HG02943 (cell line): ENCODE results near the gene FNBP1.

Source experiments
- ATAC-seq: cut with Tn5 transposase; IDR thresholded peaks from one replicate; pipeline ENCODE4 v1.9.1; 2021; ENCODE audit warnings: mild to moderate bottlenecking, low read depth, moderate library complexity; ENCODE audit not compliant: unreplicated experiment

FNBP1 gene

GRCh38 chr9:130042885-130043653 is at the start of gene FNBP1:
TSS of gene FNBP1 (minus strand) at chr9:130043189. CDS start at chr9:130042975, 214 bp downstream.
- ATAC-seq = no peak

- no peak for ATAC-seq
Observed at GRCh38 chr9:130090915-130091314, 47.9 kb upstream of the FNBP1 start.

DNA sequence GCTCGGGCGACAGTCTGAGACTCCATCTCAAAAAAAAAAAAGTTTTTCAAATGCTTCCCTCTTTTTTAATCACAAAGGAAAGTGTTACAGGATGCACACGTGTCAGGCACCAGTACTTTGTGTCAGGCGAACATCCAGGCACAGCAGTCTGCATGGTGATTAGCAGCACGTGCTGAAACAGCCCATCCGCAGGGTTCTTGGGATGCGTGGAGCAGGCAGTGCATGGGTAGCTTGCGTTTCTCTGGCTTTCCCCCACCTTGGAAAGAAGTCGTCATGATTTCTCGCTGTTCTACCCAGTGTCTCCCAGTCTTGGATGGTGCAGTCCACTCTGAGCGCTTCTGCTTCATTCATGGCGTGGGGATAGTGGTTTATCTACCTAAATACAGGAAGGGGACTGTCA is 46.2 kb upstream of the FNBP1 start:
- no peak for ATAC-seq

- ATAC-seq = no peak
Observed at GRCh38 chr9:130088051-130088450, 45.1 kb upstream of the FNBP1 start.

- ATAC-seq = no peak
Observed at GRCh38 chr9:130084337-130084736, 41.3 kb upstream of the FNBP1 start.

DNA sequence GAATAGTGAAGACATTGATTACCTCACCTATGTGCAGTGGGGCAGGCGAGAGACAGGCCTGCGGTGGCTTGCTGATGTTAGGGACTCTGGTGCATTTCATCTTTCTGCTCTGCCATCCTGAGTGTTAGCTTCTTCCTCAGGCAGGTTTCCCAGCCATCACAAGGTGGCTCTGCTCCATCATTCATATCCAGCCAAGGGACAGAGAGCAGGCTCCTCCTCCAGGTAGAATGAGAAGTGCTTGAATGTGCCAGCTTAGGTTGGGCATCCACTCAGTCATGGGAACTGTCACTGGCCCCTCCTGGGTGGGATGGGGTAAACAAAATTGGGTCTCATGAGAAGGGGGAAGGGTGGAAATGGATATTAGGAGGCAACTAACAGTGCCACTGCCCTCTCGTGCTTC is 35.6 kb upstream of the FNBP1 start:
- no peak for ATAC-seq

GRCh38 chr9:130073373-130073772 is 30.4 kb upstream of the FNBP1 start:
- no peak for ATAC-seq

DNA sequence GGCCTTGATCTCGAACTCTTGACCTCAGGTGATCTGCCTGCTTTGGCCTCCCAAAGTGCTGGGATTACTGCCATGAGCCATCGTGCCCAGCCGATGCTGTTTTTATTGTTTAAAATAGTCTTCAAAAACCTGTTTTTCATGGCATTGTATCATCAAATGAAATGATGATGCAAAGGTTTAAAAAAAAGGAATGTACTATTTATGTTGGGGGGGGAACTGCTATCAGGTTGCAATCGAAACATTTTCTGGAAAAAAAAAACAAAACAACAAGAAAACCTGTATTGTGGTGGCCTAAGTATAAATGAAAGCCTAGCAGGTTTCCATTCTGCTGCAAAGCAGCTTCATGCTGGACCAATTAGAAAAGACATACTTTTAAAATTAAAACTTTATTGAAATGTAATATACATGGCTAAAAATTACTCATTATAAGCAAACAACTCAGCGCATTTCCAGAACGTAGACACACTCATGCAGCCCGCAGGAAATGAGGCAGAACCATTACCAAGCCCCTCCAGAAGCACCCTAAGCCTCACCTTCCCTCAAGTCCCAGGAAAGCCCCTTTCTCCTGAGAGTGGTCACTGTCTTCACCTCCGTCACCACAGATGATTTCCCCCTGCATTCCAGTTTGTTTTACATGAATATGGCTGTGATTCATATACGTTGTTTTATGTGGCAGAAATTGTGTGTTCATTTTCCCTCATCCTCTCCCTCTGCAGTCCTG is 29.7 kb upstream of the FNBP1 start:
- no peak for ATAC-seq

GRCh38 chr9:130069048-130069447 is 26.1 kb upstream of the FNBP1 start:
- ATAC-seq = no peak

- ATAC-seq = no peak
Observed at GRCh38 chr9:130064621-130065020, 21.6 kb upstream of the FNBP1 start.

DNA sequence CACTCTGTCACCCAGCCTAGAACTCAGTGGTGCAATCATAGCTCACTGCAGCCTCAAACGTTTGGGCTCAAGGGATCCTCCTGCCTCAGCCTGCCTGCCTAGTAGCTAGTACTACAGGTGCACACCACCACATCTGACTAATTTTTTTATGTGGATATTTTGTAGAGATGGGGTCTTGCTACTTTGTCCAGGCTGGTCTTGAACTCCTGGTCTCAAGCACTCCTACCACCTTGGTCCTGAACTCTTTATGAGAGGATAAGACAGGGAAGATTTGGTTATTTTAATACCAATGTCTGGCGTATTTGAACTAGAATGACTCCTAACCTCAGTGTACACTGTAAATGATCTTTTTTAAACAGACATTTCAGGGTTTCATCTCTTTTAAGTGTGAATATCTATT is 19.8 kb upstream of the FNBP1 start:
- no peak for ATAC-seq

DNA sequence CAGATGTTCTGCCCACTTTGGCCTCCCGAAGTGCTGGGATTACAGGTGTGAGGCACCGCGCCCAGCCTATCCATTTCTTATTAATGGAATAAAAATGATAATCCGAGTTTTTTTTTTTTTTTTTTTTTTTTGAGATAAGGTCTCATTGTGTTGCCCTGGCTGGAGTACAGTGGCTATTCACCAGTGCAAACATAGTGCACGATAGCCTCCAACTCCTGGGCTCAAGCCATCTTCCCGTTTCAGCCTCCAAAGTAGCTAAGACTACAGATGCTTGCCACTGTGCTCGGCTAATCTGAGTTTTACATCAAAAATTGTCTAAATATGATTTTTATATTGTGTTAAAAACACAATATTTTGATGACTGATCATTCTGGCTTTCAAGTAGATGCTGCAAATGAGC is 17.3 kb upstream of the FNBP1 start:
- ATAC-seq = no peak

- ATAC-seq = no peak
Observed at GRCh38 chr9:130058887-130059286, 15.9 kb upstream of the FNBP1 start.

DNA sequence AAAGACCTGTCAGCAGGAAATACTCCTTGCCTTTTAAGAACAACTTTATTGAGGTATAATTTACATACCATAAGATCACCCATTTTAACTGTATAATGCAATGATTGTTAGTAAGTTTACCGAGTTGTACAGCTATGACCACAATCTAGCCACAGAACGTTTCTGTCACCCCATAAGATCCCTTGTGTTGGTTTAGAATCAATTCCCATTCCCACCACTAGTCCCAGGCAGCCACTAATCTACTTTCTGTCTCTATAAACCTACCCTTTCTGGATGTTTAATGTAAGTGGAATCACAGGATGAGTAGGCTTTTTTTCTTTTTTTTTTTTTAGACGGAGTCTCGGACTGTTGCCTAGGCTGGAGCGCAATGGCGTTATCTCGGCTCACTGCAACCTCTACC is 15.2 kb upstream of the FNBP1 start:
- no peak for ATAC-seq

- ATAC-seq = no peak
Observed at GRCh38 chr9:130054820-130055219, 11.8 kb upstream of the FNBP1 start.

DNA sequence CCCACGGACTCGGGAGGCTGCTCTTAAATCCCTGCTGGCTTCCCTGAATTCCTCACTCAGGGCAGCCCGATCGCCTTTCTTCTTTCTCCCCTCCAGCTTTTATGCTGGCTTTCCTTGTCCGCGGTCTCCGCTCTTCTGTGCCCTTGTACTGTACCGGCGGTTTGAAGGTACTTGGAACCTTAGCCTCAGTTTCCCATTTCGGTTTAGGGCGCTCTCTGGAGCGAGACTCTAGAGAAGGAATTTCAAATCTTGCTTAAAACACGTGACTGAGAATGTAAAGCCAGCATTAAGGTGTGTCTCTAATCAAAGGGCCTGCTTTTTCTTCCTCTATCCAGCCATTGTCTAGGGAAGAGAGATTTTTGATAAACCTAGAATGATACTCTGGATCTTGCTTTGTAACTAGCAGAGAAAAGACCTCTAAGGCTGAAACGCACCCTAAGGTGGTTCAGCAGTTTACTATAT is 11.4 kb upstream of the FNBP1 start:
- ATAC-seq = no peak

DNA sequence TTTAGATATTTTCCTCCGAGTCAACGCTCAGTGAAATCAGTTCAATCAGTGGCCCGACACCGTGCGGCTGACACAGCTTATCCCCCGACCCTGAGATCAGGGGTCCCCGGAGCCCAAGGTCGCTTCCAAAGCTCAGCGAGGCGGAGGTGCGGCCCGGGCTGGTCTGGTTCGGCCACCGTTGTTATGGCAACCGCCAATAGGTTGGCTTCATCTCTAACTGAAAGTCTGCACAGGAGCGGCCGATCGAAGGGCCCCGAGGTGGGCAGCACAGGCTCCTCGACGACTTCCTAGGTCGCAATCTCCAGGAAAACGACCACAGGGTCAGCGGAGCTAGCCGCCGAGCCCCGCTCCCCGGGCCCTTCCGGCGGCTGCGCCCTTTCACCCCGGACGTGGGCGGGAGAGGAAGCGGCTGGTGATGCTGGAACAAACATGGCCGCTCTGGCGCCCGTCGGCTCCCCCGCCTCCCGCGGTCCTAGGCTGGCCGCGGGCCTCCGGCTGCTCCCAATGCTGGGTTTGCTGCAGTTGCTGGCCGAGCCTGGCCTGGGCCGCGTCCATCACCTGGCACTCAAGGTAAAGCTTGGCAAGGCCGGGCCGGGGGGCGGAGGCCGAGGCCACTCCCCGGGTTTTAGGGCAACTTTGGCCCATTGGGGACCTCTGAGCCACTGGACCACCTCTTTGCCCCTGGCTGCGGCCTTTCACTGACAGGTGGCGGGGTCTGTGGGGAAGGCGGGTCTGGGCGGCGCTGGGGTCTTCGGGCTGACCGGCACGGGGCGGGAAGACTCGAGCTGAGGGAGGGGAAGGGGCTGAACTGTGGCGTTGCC is 10.7 kb upstream of the FNBP1 start, which contains the start of gene GPR107:
TSS of gene GPR107 (plus strand) at position 403 of the 821 bp plus-strand sequence. CDS start at position 430, 27 bp downstream.
- peak; percentile 64 for ATAC-seq

GRCh38 chr9:130053109-130053503 is 10.1 kb upstream of the FNBP1 start:
- ATAC-seq = no peak

DNA sequence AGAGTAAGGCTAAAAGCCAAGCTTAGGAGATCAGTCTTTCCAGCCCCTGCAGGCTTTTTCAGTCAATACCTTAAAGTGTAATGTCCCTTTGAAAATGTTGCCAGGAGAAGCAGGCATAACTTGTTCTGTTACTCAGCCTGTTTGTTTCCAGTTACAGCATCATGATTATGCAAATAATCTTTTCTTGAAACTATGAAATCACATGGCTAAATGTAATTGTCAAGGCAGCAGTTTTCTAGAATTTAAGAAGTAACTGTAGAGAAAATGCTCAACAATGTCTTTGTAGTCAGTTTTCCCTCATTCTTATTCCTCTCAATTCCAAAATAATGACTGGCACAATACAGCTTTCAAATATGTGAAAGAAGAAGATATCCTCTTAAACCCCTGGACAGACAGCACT is 8.9 kb upstream of the FNBP1 start:
- no peak for ATAC-seq

GRCh38 chr9:130050462-130050861 is 7.5 kb upstream of the FNBP1 start:
- ATAC-seq = no peak
